GM23338 (cell line): ENCODE results near the gene NKX2-3. TPM values are rescaled to one million over a fixed set of nuclear protein-coding genes. Genes with fewer than 3 reads are reported as not detected.

ENCODE experiments used
- ATAC-seq: fragments of 200-7000 bp; cut with Tn5 transposase; 3 replicates; pipeline ENCODE4 v1.9.1; 2020
- DNase-seq: peaks from one replicate; pipeline ENCODE4 v3.0.0-alpha.2; 2015; ENCODE audit warnings: low spot score
- H2AFZ ChIP-seq: fragments of 200-600 bp; sonication (generic); 2 replicates; pipeline ENCODE4 v1.8.0; 2016; ENCODE audit warnings: antibody characterized with exemption, mild to moderate bottlenecking, moderate library complexity
- H3F3A ChIP-seq: fragments of 200-600 bp; sonication (generic); replicated peaks from 2 replicates; pipeline ENCODE4 v1.8.0; 2017; ENCODE audit warnings: antibody characterized with exemption, mixed run types, low read depth
- H3K27ac ChIP-seq: fragments of 200-600 bp; sonication (generic); 2 replicates; pipeline ENCODE4 v1.6.1; 2016; ENCODE audit warnings: low read depth
- H3K27me3 ChIP-seq: fragments of 200-600 bp; sonication (generic); 2 replicates; pipeline ENCODE4 v1.8.0; 2016; ENCODE audit warnings: mild to moderate bottlenecking, mixed run types, moderate library complexity; ENCODE audit not compliant: insufficient read depth
- H3K36me3 ChIP-seq: fragments of 200-600 bp; sonication (generic); 2 replicates; pipeline ENCODE4 v1.8.0; 2016; ENCODE audit warnings: mild to moderate bottlenecking; ENCODE audit not compliant: insufficient read depth
- H3K4me1 ChIP-seq: fragments of 200-600 bp; sonication (generic); 2 replicates; pipeline ENCODE4 v1.8.0; 2016; ENCODE audit warnings: mild to moderate bottlenecking, moderate library complexity; ENCODE audit not compliant: insufficient read depth
- H3K4me2 ChIP-seq: fragments of 200-600 bp; sonication (generic); 2 replicates; pipeline ENCODE4 v1.7.1; 2017; ENCODE audit warnings: mixed run types
- H3K4me3 ChIP-seq: fragments of 200-600 bp; sonication (generic); 2 replicates; pipeline ENCODE4 v1.6.1; 2016; ENCODE audit warnings: mixed run types
- H3K79me2 ChIP-seq: fragments of 200-600 bp; sonication (generic); replicated peaks from 2 replicates; pipeline ENCODE4 v1.8.0; 2017; ENCODE audit warnings: mild to moderate bottlenecking; ENCODE audit not compliant: insufficient read depth
- H3K9me2 ChIP-seq: fragments of 200-600 bp; sonication (generic); 2 replicates; pipeline ENCODE4 v1.8.0; 2017; ENCODE audit not compliant: insufficient read depth
- H4K20me1 ChIP-seq: fragments of 200-600 bp; sonication (generic); replicated peaks from 2 replicates; pipeline ENCODE4 v1.8.0; 2017; ENCODE audit warnings: mild to moderate bottlenecking; ENCODE audit not compliant: insufficient read depth
- H3K27ac Mint-ChIP-seq: 2 replicates; pipeline ENCODE4 v1.8.0; 2020; ENCODE audit warnings: inconsistent platforms, mild to moderate bottlenecking, moderate library complexity, mixed read lengths
- H3K27me3 Mint-ChIP-seq: 3 replicates; pipeline ENCODE4 v1.8.0; 2022; ENCODE audit warnings: low read depth, mild to moderate bottlenecking, moderate library complexity, mixed read lengths, inconsistent platforms; ENCODE audit not compliant: insufficient read depth, poor library complexity
- H3K36me3 Mint-ChIP-seq: 3 replicates; pipeline ENCODE4 v1.8.0; 2021; ENCODE audit warnings: low read depth, mild to moderate bottlenecking, inconsistent platforms, moderate library complexity, mixed read lengths
- H3K4me1 Mint-ChIP-seq: 3 replicates; pipeline ENCODE4 v1.8.0; 2020; ENCODE audit warnings: mild to moderate bottlenecking, inconsistent platforms, mixed read lengths
- H3K4me3 Mint-ChIP-seq: 3 replicates; pipeline ENCODE4 v1.8.0; 2021; ENCODE audit warnings: moderate library complexity, mild to moderate bottlenecking, inconsistent platforms, mixed read lengths
- H3K9me3 Mint-ChIP-seq: 3 replicates; pipeline ENCODE4 v1.8.0; 2020; ENCODE audit warnings: moderate library complexity, mild to moderate bottlenecking, inconsistent platforms, mixed read lengths
- CREB1 ChIP-seq: fragments of 250-450 bp; sonication (Bioruptor Pico); IDR thresholded peaks from 2 replicates; pipeline ENCODE4 v1.5.0; 2020; ENCODE audit warnings: low read depth, mild to moderate bottlenecking, moderate library complexity
- EZH2 ChIP-seq: fragments of 200-600 bp; sonication (generic); IDR thresholded peaks from one replicate; pipeline ENCODE4 v1.8.0; 2017; ENCODE audit warnings: antibody characterized with exemption, mild to moderate bottlenecking, low read depth; ENCODE audit not compliant: unreplicated experiment
- EZH2phosphoT487 ChIP-seq: fragments of 200-600 bp; sonication (generic); IDR thresholded peaks from one replicate; pipeline ENCODE4 v1.8.1; 2018; ENCODE audit warnings: antibody characterized with exemption; ENCODE audit not compliant: unreplicated experiment
- JUNB ChIP-seq: IDR thresholded peaks from one replicate; pipeline ENCODE4 v1.6.1; 2016; ENCODE audit warnings: antibody characterized with exemption; ENCODE audit not compliant: unreplicated experiment
- NANOG ChIP-seq: IDR thresholded peaks from 2 replicates; pipeline ENCODE4 v1.6.1; 2016; ENCODE audit warnings: antibody characterized with exemption, borderline replicate concordance
- POLR2AphosphoS5 ChIP-seq: IDR thresholded peaks from 2 replicates; pipeline ENCODE4 v1.6.1; 2016; ENCODE audit warnings: antibody characterized with exemption, low read depth
- STAT1 ChIP-seq: IDR thresholded peaks from one replicate; pipeline ENCODE4 v1.6.1; 2016; ENCODE audit warnings: antibody characterized with exemption; ENCODE audit not compliant: unreplicated experiment
- ZNF114 ChIP-seq: fragments of 250-450 bp; sonication (Bioruptor Pico); IDR thresholded peaks from 2 replicates; pipeline ENCODE4 v1.5.0; 2020; ENCODE audit warnings: mild to moderate bottlenecking, moderate library complexity
- ZNF331 ChIP-seq: fragments of 250-450 bp; sonication (Bioruptor Pico); IDR thresholded peaks from 2 replicates; pipeline ENCODE4 v1.5.0; 2020; ENCODE audit warnings: low read depth, mild to moderate bottlenecking, moderate library complexity
- polyA plus RNA-seq: library from polyadenylated mRNA; unstranded; fragments of >200 nt; fragmentation: Nextera tagmentation; extraction: Ambion mirVana; gene quantifications from 2 replicates; pipeline ENCODE4 v1.2.1, GENCODE V29; 2016
- total RNA-seq: library from RNA; depleted of rRNA; stranded (reverse); fragments of >200 nt; shearing (Covaris generic); gene quantifications from 2 replicates; pipeline ENCODE4 v1.2.3, GENCODE V29; 2014
- TF ChIP-seq, protein P1 (sequence below), 2 experiments: fragments of 200-600 bp in 1 of 2; sonication (generic) in 1 of 2; conservative IDR thresholded peaks; 2 replicates each; pipeline versions ENCODE4 v1.5.1 to v1.6.1; 2016 to 2017; ENCODE audit warnings: antibody characterized with exemption in 2 of 2, low read depth in 2 of 2, mild to moderate bottlenecking in 2 of 2, moderate library complexity in 1 of 2
- TF ChIP-seq, protein P2 (sequence below): fragments of 250-450 bp; sonication (Bioruptor Pico); IDR thresholded peaks from 2 replicates; pipeline ENCODE4 v1.5.0; 2020; ENCODE audit warnings: mild to moderate bottlenecking, moderate library complexity
- TF ChIP-seq, protein P3 (sequence below): IDR thresholded peaks from one replicate; pipeline ENCODE4 v1.6.1; 2018; ENCODE audit warnings: antibody characterized with exemption; ENCODE audit not compliant: unreplicated experiment
- TF ChIP-seq, protein P4 (sequence below): IDR thresholded peaks from 2 replicates; pipeline ENCODE4 v1.6.1; 2016; ENCODE audit warnings: antibody characterized with exemption

The NKX2-3 gene
- total and polyA plus RNA-seq, 2 experiments from 2014 or later, result not detected

DNA sequence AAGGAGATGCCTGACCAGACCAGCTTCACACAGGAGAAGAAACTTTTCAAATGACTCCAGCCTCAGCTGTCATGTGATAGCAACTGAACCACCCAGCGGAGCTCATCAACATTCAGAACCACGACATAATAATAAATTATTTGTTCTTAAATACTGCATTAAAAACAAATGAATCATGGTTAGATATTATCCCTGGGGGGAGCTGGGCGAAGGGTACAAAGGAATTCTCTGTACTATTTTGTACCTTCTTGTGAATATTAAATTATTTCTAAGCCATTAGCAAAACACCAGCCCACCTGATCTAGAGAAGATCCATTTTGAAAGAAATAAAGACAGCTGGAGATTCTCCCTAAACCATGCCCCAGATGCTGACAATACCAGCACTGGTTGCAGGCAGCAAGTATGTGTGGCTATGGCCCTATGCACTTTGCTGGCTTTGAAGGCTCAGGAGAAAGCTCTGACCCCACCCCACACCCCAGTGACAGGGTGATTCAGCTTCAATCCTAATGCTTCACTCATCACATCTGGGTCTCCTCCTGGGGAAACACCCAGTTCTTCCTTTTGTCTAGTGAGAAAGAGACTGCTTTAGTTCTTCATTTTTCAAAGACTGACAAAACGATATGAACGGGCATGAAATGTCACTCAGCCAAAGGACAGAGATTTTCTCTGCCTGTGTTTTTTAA lies 45.5 kb upstream of the NKX2-3 start:
- Histone ChIP-seq H3F3A (no peaks in the 10 kb centered on the region), H3K27ac (no peak overlapping the region), H3K27me3 (peaks cover 8% of the 10 kb centered on the region), H3K4me1 (no peaks in the 10 kb centered on the region), H3K9me2 (no peaks in the 10 kb centered on the region), H2AFZ (no peak overlapping the region), H3K4me2 (no peak overlapping the region), H3K79me2 (no peaks in the 10 kb centered on the region), H3K4me3 (no peak overlapping the region), H4K20me1 (no peaks in the 10 kb centered on the region), H3K36me3 (no peaks in the 10 kb centered on the region)
- DNase-seq (no peak), ATAC-seq (no peak)
- H3K4me3 Mint-ChIP-seq, result no peak overlapping the region
- H3K9me3 Mint-ChIP-seq, result no peaks in the 10 kb centered on the region
- H3K27ac Mint-ChIP-seq, result no peak overlapping the region
- peaks cover 7% of the 10 kb centered on the region for H3K27me3 Mint-ChIP-seq
- H3K36me3 Mint-ChIP-seq, result no peaks in the 10 kb centered on the region
- H3K4me1 Mint-ChIP-seq, result peaks cover 5% of the 10 kb centered on the region; the same call in 1 of the 3 replicates
- TF ChIP-seq CREB1 (no peak), EZH2 (no peak), STAT1 (no peak), ZNF114 (no peak), POLR2AphosphoS5 (no peak), JUNB (no peak), ZNF331 (CRISPR knock-in tag) (no peak), NANOG (no peak), EZH2phosphoT487 (no peak)
- TF ChIP-seq, protein P1, sequence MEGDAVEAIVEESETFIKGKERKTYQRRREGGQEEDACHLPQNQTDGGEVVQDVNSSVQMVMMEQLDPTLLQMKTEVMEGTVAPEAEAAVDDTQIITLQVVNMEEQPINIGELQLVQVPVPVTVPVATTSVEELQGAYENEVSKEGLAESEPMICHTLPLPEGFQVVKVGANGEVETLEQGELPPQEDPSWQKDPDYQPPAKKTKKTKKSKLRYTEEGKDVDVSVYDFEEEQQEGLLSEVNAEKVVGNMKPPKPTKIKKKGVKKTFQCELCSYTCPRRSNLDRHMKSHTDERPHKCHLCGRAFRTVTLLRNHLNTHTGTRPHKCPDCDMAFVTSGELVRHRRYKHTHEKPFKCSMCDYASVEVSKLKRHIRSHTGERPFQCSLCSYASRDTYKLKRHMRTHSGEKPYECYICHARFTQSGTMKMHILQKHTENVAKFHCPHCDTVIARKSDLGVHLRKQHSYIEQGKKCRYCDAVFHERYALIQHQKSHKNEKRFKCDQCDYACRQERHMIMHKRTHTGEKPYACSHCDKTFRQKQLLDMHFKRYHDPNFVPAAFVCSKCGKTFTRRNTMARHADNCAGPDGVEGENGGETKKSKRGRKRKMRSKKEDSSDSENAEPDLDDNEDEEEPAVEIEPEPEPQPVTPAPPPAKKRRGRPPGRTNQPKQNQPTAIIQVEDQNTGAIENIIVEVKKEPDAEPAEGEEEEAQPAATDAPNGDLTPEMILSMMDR (conservative IDR thresholded peaks at IDR 0.05; ENCODE audit: low read depth in 2 of 2), result no peak
- TF ChIP-seq, protein P2, sequence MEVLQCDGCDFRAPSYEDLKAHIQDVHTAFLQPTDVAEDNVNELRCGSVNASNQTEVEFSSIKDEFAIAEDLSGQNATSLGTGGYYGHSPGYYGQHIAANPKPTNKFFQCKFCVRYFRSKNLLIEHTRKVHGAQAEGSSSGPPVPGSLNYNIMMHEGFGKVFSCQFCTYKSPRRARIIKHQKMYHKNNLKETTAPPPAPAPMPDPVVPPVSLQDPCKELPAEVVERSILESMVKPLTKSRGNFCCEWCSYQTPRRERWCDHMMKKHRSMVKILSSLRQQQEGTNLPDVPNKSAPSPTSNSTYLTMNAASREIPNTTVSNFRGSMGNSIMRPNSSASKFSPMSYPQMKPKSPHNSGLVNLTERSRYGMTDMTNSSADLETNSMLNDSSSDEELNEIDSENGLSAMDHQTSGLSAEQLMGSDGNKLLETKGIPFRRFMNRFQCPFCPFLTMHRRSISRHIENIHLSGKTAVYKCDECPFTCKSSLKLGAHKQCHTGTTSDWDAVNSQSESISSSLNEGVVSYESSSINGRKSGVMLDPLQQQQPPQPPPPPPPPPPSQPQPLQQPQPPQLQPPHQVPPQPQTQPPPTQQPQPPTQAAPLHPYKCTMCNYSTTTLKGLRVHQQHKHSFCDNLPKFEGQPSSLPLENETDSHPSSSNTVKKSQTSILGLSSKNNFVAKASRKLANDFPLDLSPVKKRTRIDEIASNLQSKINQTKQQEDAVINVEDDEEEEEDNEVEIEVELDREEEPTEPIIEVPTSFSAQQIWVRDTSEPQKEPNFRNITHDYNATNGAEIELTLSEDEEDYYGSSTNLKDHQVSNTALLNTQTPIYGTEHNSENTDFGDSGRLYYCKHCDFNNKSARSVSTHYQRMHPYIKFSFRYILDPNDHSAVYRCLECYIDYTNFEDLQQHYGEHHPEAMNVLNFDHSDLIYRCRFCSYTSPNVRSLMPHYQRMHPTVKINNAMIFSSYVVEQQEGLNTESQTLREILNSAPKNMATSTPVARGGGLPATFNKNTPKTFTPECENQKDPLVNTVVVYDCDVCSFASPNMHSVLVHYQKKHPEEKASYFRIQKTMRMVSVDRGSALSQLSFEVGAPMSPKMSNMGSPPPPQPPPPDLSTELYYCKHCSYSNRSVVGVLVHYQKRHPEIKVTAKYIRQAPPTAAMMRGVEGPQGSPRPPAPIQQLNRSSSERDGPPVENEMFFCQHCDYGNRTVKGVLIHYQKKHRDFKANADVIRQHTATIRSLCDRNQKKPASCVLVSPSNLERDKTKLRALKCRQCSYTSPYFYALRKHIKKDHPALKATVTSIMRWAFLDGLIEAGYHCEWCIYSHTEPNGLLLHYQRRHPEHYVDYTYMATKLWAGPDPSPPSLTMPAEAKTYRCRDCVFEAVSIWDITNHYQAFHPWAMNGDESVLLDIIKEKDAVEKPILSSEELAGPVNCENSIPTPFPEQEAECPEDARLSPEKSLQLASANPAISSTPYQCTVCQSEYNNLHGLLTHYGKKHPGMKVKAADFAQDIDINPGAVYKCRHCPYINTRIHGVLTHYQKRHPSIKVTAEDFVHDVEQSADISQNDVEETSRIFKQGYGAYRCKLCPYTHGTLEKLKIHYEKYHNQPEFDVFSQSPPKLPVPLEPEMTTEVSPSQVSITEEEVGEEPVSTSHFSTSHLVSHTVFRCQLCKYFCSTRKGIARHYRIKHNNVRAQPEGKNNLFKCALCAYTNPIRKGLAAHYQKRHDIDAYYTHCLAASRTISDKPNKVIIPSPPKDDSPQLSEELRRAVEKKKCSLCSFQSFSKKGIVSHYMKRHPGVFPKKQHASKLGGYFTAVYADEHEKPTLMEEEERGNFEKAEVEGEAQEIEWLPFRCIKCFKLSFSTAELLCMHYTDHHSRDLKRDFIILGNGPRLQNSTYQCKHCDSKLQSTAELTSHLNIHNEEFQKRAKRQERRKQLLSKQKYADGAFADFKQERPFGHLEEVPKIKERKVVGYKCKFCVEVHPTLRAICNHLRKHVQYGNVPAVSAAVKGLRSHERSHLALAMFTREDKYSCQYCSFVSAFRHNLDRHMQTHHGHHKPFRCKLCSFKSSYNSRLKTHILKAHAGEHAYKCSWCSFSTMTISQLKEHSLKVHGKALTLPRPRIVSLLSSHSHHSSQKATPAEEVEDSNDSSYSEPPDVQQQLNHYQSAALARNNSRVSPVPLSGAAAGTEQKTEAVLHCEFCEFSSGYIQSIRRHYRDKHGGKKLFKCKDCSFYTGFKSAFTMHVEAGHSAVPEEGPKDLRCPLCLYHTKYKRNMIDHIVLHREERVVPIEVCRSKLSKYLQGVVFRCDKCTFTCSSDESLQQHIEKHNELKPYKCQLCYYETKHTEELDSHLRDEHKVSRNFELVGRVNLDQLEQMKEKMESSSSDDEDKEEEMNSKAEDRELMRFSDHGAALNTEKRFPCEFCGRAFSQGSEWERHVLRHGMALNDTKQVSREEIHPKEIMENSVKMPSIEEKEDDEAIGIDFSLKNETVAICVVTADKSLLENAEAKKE (CRISPR knock-in tag), result no peak
- TF ChIP-seq, protein P3, sequence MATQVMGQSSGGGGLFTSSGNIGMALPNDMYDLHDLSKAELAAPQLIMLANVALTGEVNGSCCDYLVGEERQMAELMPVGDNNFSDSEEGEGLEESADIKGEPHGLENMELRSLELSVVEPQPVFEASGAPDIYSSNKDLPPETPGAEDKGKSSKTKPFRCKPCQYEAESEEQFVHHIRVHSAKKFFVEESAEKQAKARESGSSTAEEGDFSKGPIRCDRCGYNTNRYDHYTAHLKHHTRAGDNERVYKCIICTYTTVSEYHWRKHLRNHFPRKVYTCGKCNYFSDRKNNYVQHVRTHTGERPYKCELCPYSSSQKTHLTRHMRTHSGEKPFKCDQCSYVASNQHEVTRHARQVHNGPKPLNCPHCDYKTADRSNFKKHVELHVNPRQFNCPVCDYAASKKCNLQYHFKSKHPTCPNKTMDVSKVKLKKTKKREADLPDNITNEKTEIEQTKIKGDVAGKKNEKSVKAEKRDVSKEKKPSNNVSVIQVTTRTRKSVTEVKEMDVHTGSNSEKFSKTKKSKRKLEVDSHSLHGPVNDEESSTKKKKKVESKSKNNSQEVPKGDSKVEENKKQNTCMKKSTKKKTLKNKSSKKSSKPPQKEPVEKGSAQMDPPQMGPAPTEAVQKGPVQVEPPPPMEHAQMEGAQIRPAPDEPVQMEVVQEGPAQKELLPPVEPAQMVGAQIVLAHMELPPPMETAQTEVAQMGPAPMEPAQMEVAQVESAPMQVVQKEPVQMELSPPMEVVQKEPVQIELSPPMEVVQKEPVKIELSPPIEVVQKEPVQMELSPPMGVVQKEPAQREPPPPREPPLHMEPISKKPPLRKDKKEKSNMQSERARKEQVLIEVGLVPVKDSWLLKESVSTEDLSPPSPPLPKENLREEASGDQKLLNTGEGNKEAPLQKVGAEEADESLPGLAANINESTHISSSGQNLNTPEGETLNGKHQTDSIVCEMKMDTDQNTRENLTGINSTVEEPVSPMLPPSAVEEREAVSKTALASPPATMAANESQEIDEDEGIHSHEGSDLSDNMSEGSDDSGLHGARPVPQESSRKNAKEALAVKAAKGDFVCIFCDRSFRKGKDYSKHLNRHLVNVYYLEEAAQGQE, result no peak
- TF ChIP-seq, protein P4, sequence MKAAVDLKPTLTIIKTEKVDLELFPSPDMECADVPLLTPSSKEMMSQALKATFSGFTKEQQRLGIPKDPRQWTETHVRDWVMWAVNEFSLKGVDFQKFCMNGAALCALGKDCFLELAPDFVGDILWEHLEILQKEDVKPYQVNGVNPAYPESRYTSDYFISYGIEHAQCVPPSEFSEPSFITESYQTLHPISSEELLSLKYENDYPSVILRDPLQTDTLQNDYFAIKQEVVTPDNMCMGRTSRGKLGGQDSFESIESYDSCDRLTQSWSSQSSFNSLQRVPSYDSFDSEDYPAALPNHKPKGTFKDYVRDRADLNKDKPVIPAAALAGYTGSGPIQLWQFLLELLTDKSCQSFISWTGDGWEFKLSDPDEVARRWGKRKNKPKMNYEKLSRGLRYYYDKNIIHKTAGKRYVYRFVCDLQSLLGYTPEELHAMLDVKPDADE, result no peak
